ENCODE data around the gene RNF223. TPM values are rescaled to one million over a fixed set of nuclear protein-coding genes. Genes with fewer than 3 reads are reported as not detected.

Gene RNF223
- total and polyA plus RNA-seq, 7 experiments from 2014 or later, result 0.32 TPM; not detected in 6

- no peaks in the 10 kb centered on the region for H3K27me3 ChIP-seq (ENCODE audit: control insufficient read depth in 2 of 2, insufficient read depth in 2 of 2, low read length in 2 of 2)
- Mint-ChIP-seq H3K27ac (no peak overlapping the region), H3K4me1 (peaks cover 0 to 2% (median 0%) of the 10 kb centered on the region in 7 donors), H3K27me3 (peaks cover 0 to 5% (median 0%) of the 10 kb centered on the region in 5 donors), H3K36me3 (peaks cover 0 to 5% (median 0%) of the 10 kb centered on the region in 5 donors), H3K9me3 (peaks cover 0 to 5% (median 0%) of the 10 kb centered on the region in 11 donors), H3K4me3 (no peak overlapping the region)
- POLR2A ChIA-PET, result no interaction called here
- DNase-seq (no peak), ATAC-seq (no peak)
- no peak overlapping the region for H3K4me3 ChIP-seq (ENCODE audit: low read length)
- H3K27ac ChIP-seq (ENCODE audit: low read depth, low read length), result no peak overlapping the region
- no peaks in the 10 kb centered on the region for H3K4me1 ChIP-seq (ENCODE audit: control insufficient read depth in 2 of 2, insufficient read depth in 2 of 2, low read length in 2 of 2)
- no peaks in the 10 kb centered on the region for H3K36me3 ChIP-seq (ENCODE audit: control insufficient read depth in 2 of 3, insufficient read depth in 3 of 3, low read length in 3 of 3)
- CTCF ChIA-PET, result no interaction called here
- no peaks in the 10 kb centered on the region for H3K9me3 ChIP-seq (ENCODE audit: control insufficient read depth in 2 of 3, low read length in 3 of 3)
- intact Hi-C loops (cut with micrococcal nuclease), result no loop called here
Measured at GRCh38 chr1:1052003-1052840, 21.9 kb downstream of the RNF223 start.

DNA sequence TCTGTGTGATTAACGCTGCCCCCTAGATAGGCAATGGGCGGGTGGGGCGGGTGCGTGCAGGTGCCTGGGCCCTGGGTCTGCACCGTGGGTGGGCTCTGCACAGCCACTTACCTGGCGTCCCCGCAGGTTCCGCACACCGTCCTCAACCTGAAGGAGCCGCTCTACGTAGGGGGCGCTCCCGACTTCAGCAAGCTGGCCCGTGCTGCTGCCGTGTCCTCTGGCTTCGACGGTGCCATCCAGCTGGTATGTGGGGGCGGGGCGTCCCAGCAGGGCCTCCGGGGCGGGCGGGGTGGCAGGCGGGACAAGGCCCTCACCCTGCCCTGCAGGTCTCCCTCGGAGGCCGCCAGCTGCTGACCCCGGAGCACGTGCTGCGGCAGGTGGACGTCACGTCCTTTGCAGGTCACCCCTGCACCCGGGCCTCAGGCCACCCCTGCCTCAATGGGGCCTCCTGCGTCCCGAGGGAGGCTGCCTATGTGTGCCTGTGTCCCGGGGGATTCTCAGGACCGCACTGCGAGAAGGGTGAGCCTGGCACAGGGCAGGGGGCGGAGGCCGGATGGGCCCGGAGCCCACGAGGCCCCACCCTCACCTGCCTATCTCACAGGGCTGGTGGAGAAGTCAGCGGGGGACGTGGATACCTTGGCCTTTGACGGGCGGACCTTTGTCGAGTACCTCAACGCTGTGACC lies 22.8 kb downstream of the RNF223 start:
- Histone ChIP-seq H3K36me3 (ENCODE audit: control insufficient read depth in 2 of 3, insufficient read depth in 3 of 3, low read length in 3 of 3) (no peaks in the 10 kb centered on the region), H3K4me1 (ENCODE audit: control insufficient read depth in 2 of 2, insufficient read depth in 2 of 2, low read length in 2 of 2) (no peaks in the 10 kb centered on the region), H3K4me3 (ENCODE audit: low read length) (no peak overlapping the region), H3K27ac (ENCODE audit: low read depth, low read length) (no peak overlapping the region), H3K9me3 (ENCODE audit: control insufficient read depth in 2 of 3, low read length in 3 of 3) (no peaks in the 10 kb centered on the region), H3K27me3 (ENCODE audit: control insufficient read depth in 2 of 2, insufficient read depth in 2 of 2, low read length in 2 of 2) (no peaks in the 10 kb centered on the region)
- Mint-ChIP-seq H3K4me3 (no peak overlapping the region), H3K36me3 (peaks cover 0 to 5% (median 0%) of the 10 kb centered on the region in 5 donors), H3K27ac (no peak overlapping the region), H3K27me3 (peaks cover 0 to 4% (median 0%) of the 10 kb centered on the region in 5 donors), H3K9me3 (peaks cover 0 to 5% (median 0%) of the 10 kb centered on the region in 11 donors), H3K4me1 (peaks cover 0 to 2% (median 0%) of the 10 kb centered on the region in 7 donors)
- POLR2A ChIA-PET, result no interaction called here
- ATAC-seq, result no peak
- DNase-seq, result no peak
- intact Hi-C loops (cut with micrococcal nuclease), result no loop called here
- CTCF ChIA-PET, result no interaction called here

- H3K4me3 Mint-ChIP-seq, result no peak overlapping the region
- H3K36me3 Mint-ChIP-seq, result peaks cover 0 to 5% (median 0%) of the 10 kb centered on the region in 5 donors
- H3K36me3 ChIP-seq (ENCODE audit: control insufficient read depth in 2 of 3, insufficient read depth in 3 of 3, low read length in 3 of 3), result no peaks in the 10 kb centered on the region
- H3K9me3 Mint-ChIP-seq, result peaks cover 0 to 5% (median 0%) of the 10 kb centered on the region in 11 donors
- H3K4me1 ChIP-seq (ENCODE audit: control insufficient read depth in 2 of 2, insufficient read depth in 2 of 2, low read length in 2 of 2), result no peaks in the 10 kb centered on the region
- POLR2A ChIA-PET, result no interaction called here
- intact Hi-C loops (cut with micrococcal nuclease), result no loop called here
- H3K27me3 Mint-ChIP-seq, result no peaks in the 10 kb centered on the region
- H3K27ac Mint-ChIP-seq, result no peak overlapping the region
- CTCF ChIA-PET, result no interaction called here
- H3K27ac ChIP-seq (ENCODE audit: low read depth, low read length), result no peak overlapping the region
- ATAC-seq (no peak), DNase-seq (no peak)
- no peaks in the 10 kb centered on the region for H3K9me3 ChIP-seq (ENCODE audit: control insufficient read depth in 2 of 3, low read length in 3 of 3)
- no peak overlapping the region for H3K4me3 ChIP-seq (ENCODE audit: low read length)
- H3K4me1 Mint-ChIP-seq, result no peaks in the 10 kb centered on the region
- H3K27me3 ChIP-seq (ENCODE audit: control insufficient read depth in 2 of 2, insufficient read depth in 2 of 2, low read length in 2 of 2), result no peaks in the 10 kb centered on the region
Measured at GRCh38 chr1:1050577-1051052, 23.5 kb downstream of the RNF223 start.

- ChIA-PET CTCF (no interaction called here), POLR2A (no interaction called here)
- Histone ChIP-seq H3K4me1 (ENCODE audit: control insufficient read depth in 2 of 2, insufficient read depth in 2 of 2, low read length in 2 of 2) (no peaks in the 10 kb centered on the region), H3K36me3 (ENCODE audit: control insufficient read depth in 2 of 3, insufficient read depth in 3 of 3, low read length in 3 of 3) (no peaks in the 10 kb centered on the region), H3K4me3 (ENCODE audit: low read length) (no peak overlapping the region), H3K9me3 (ENCODE audit: control insufficient read depth in 2 of 3, low read length in 3 of 3) (no peaks in the 10 kb centered on the region), H3K27ac (ENCODE audit: low read depth, low read length) (no peak overlapping the region), H3K27me3 (ENCODE audit: control insufficient read depth in 2 of 2, insufficient read depth in 2 of 2, low read length in 2 of 2) (no peaks in the 10 kb centered on the region)
- ATAC-seq (no peak), DNase-seq (no peak)
- no peaks in the 10 kb centered on the region for H3K4me1 Mint-ChIP-seq
- H3K4me3 Mint-ChIP-seq, result no peak overlapping the region
- no peak overlapping the region for H3K27ac Mint-ChIP-seq
- intact Hi-C loops (cut with micrococcal nuclease), result no loop called here
- H3K9me3 Mint-ChIP-seq, result peaks cover 0 to 5% (median 0%) of the 10 kb centered on the region in 11 donors
- H3K27me3 Mint-ChIP-seq, result no peaks in the 10 kb centered on the region
- peaks cover 0 to 5% (median 0%) of the 10 kb centered on the region in 5 donors for H3K36me3 Mint-ChIP-seq
Measured at GRCh38 chr1:1049318-1050165, 24.6 kb downstream of the RNF223 start.

DNA sequence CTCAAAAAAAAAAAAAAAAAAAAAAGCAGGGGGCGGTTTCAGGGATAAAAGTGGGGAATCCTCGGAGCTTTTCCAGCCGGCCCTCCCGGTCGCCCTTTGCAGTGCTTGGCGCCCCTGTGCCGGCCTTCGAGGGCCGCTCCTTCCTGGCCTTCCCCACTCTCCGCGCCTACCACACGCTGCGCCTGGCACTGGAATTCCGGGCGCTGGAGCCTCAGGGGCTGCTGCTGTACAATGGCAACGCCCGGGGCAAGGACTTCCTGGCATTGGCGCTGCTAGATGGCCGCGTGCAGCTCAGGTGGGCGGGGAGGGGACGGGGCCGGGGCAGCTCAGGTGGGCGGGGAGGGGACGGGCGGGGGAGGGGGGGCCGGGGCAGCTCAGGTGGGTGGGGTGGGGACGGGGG lies 25.3 kb downstream of the RNF223 start:
- no peak overlapping the region for H3K4me3 Mint-ChIP-seq
- DNase-seq (no peak), ATAC-seq (no peak)
- H3K27ac Mint-ChIP-seq, result no peak overlapping the region
- H3K36me3 ChIP-seq (ENCODE audit: control insufficient read depth in 2 of 3, insufficient read depth in 3 of 3, low read length in 3 of 3), result no peaks in the 10 kb centered on the region
- ChIA-PET POLR2A (interaction anchor here (0.6 to 1.1 kb wide), 2 partner anchors 56 to 152 kb away, joined by 3 to 4 read pairs; no protein-coding TSS in a partner anchor), CTCF (no interaction called here)
- H3K4me3 ChIP-seq (ENCODE audit: low read length), result no peak overlapping the region
- no peaks in the 10 kb centered on the region for H3K4me1 Mint-ChIP-seq
- intact Hi-C loops (cut with micrococcal nuclease), result no loop called here
- no peaks in the 10 kb centered on the region for H3K4me1 ChIP-seq (ENCODE audit: control insufficient read depth in 2 of 2, insufficient read depth in 2 of 2, low read length in 2 of 2)
- no peaks in the 10 kb centered on the region for H3K27me3 ChIP-seq (ENCODE audit: control insufficient read depth in 2 of 2, insufficient read depth in 2 of 2, low read length in 2 of 2)
- H3K9me3 Mint-ChIP-seq, result peaks cover 0 to 5% (median 0%) of the 10 kb centered on the region in 11 donors
- peaks cover 0 to 5% (median 0%) of the 10 kb centered on the region in 5 donors for H3K36me3 Mint-ChIP-seq
- no peaks in the 10 kb centered on the region for H3K27me3 Mint-ChIP-seq
- no peak overlapping the region for H3K27ac ChIP-seq (ENCODE audit: low read depth, low read length)
- H3K9me3 ChIP-seq (ENCODE audit: control insufficient read depth in 2 of 3, low read length in 3 of 3), result no peaks in the 10 kb centered on the region

GRCh38 chr1:1047963-1048362 lies 26.1 kb downstream of the RNF223 start:
- POLR2A ChIA-PET, result interaction anchor here (0.6 to 1.1 kb wide), 2 partner anchors 55 to 152 kb away, joined by 3 to 4 read pairs; no protein-coding TSS in a partner anchor
- Histone ChIP-seq H3K9me3 (ENCODE audit: control insufficient read depth in 2 of 3, low read length in 3 of 3) (no peaks in the 10 kb centered on the region), H3K4me1 (ENCODE audit: control insufficient read depth in 2 of 2, insufficient read depth in 2 of 2, low read length in 2 of 2) (no peaks in the 10 kb centered on the region), H3K27me3 (ENCODE audit: control insufficient read depth in 2 of 2, insufficient read depth in 2 of 2, low read length in 2 of 2) (no peaks in the 10 kb centered on the region), H3K36me3 (ENCODE audit: control insufficient read depth in 2 of 3, insufficient read depth in 3 of 3, low read length in 3 of 3) (no peaks in the 10 kb centered on the region), H3K27ac (ENCODE audit: low read depth, low read length) (no peak overlapping the region), H3K4me3 (ENCODE audit: low read length) (no peak overlapping the region)
- ATAC-seq, result no peak
- Mint-ChIP-seq H3K36me3 (peaks cover 0 to 7% (median 0%) of the 10 kb centered on the region in 5 donors), H3K27me3 (no peaks in the 10 kb centered on the region), H3K9me3 (peaks cover 0 to 5% (median 0%) of the 10 kb centered on the region in 11 donors), H3K4me1 (no peaks in the 10 kb centered on the region), H3K27ac (no peak overlapping the region), H3K4me3 (no peak overlapping the region)
- no peak for DNase-seq
- intact Hi-C loops (cut with micrococcal nuclease), result no loop called here
- CTCF ChIA-PET, result no interaction called here
